Psoas muscle (tissue), 8 donors: ENCODE results near the gene CORO1C. TPM values are rescaled to one million over a fixed set of nuclear protein-coding genes. Genes with fewer than 3 reads are reported as not detected.
A peak's percentile ranks its signal among the peaks of the same experiment; 100 is the strongest.

Experiments
- ATAC-seq, 4 donors: fragments of 200-7000 bp; cut with Tn5 transposase; one replicate each; pipeline ENCODE4 v1.9.1; 2020; ENCODE audit warnings: moderate library complexity in 3 of 4, mild to moderate bottlenecking in 2 of 4
- DNase-seq, 2 donors: peaks; one replicate each; pipeline ENCODE4 v3.0.0-alpha.2; 2020
- H3K27ac ChIP-seq: fragments of 200-600 bp; one replicate; pipeline ENCODE4 v1.8.0; 2022
- H3K27me3 ChIP-seq, 3 donors: fragments of 200-600 bp in 1 of 3; one replicate each; pipeline versions ENCODE4 v1.6.1 to v1.8.0; 2013 to 2022; ENCODE audit warnings: low read length in 2 of 3, mild to moderate bottlenecking in 2 of 3, moderate library complexity in 1 of 3; ENCODE audit not compliant: insufficient read depth in 3 of 3
- H3K36me3 ChIP-seq, 2 donors: fragments of 200-600 bp in 1 of 2; one replicate each; pipeline versions ENCODE4 v1.6.1 to v1.8.0; 2013 to 2022; ENCODE audit warnings: low read depth in 1 of 2, mild to moderate bottlenecking in 1 of 2, moderate library complexity in 1 of 2; ENCODE audit not compliant: insufficient read depth in 1 of 2
- H3K4me1 ChIP-seq: fragments of 200-600 bp; one replicate; pipeline ENCODE4 v1.8.0; 2022
- H3K4me3 ChIP-seq: fragments of 200-600 bp; one replicate; pipeline ENCODE4 v1.8.0; 2022; ENCODE audit warnings: mild to moderate bottlenecking
- H3K9me3 ChIP-seq: fragments of 200-600 bp; one replicate; pipeline ENCODE4 v1.8.0; 2022
- WGBS, 3 donors: extraction: QIAGEN DNeasy Blood & Tissue Kit; methylation state at CpG; one replicate each; pipeline versions ENCODE4 v1.1.6 to v1.1.7; 2013; 5-methylcytosine and 5-hydroxymethylcytosine counted together
- intact Hi-C, 2 donors: fragments of 100-400 bp; cut with DNase I; formaldehyde crosslinking; loops; one replicate each; pipeline versions ENCODE4 v1.11.0 to v1.14.2; 2022
- polyA plus RNA-seq, 3 donors: library from polyadenylated mRNA; stranded (reverse); fragments of 200-250 nt; gene quantifications; one replicate each; pipeline ENCODE4 v1.2.3, GENCODE V29; 2013
- total RNA-seq, 4 donors: library from RNA; stranded (reverse); fragmentation: NEBNext Ultra II Directional in 2 of 4; extraction: Animal tissue kit (Norgen Biotek cat#: 25700) in 2 of 4; gene quantifications; one replicate each; pipeline versions ENCODE4 v1.2.1 to v1.2.4, GENCODE V29; 2021 to 2023
- TF ChIP-seq, protein P1 (sequence below): fragments of 200-600 bp; IDR thresholded peaks from one replicate; pipeline ENCODE4 v1.8.0; 2022; ENCODE audit warnings: antibody characterized with exemption
- donor health status: healthy with polysubstance abuse.
- donor health status: DM: no; HTN: no; CAD: no; lungs with moderate emphysema.
- donor health status: Bipolar disorder and iron deficiency.
- donor health status: healthy.
- donor health status: DM: yes; HTN: yes; CAD: no.
- donor health status: DM: no; HTN: no; CAD: no.
- donor health status: DM: no; HTN: no; CAD: no.
- donor health status: DM: yes; HTN: yes; CAD: no.

The CORO1C gene
- total and polyA plus RNA-seq, 7 donors, result 16.9 to 67.1 (median 40.5) TPM

GRCh38 chr12:108637222-108637971 is 93.9 kb downstream of the CORO1C start:
- WGBS, 3 donors, result 47 to 53% (median 53%) methylated on average over 7 of the region's 7 CpGs

DNA sequence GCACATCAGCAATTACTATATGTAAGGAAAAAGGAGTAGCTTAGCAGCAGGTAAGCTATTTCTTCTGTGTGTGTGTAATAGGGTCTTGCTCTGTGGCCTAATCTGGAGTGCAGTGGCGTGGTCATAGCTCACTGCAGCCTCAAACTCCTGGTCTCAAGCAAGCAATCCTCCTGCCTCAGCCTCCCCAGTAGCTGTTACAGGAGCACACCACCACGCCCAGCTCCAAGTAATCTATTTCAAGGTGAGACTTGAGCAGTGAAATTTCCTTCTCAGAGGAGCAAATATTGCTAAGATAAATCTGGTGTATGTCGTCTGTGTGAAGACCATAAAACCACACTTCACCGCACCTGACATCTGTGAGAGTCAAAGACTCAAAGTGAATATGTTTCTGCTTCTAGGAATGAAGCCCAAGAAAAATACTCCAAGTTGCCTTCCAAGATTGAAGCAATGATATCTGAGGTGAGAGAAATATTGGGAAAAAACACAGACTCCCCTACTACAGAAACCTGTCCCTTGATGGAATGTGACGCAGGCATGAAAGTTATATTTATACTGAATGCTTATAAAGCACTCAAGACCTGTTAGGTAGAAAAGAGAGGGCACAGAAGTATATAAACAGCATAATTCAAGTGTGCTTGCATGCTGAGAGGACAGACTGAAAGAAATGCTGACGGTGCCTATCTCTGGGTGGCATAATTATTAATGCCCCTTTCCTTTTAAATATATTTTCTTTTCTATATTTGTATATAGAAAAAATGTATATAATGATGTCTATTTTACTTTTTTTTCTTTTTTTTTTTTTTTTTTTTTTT is 95.1 kb downstream of the CORO1C start:
- 88 to 90% (median 90%) methylated on average over 6 of the region's 6 CpGs for WGBS, 3 donors
- Histone ChIP-seq H3K4me1 (peaks cover 11% of the 10 kb centered on the region), H3K27me3 (peaks cover 0 to 6% (median 0%) of the 10 kb centered on the region in 3 donors), H3K27ac (no peak overlapping the region), H3K4me3 (no peak overlapping the region), H3K36me3 (no peaks in the 10 kb centered on the region), H3K9me3 (no peaks in the 10 kb centered on the region)
- TF ChIP-seq, protein P1, sequence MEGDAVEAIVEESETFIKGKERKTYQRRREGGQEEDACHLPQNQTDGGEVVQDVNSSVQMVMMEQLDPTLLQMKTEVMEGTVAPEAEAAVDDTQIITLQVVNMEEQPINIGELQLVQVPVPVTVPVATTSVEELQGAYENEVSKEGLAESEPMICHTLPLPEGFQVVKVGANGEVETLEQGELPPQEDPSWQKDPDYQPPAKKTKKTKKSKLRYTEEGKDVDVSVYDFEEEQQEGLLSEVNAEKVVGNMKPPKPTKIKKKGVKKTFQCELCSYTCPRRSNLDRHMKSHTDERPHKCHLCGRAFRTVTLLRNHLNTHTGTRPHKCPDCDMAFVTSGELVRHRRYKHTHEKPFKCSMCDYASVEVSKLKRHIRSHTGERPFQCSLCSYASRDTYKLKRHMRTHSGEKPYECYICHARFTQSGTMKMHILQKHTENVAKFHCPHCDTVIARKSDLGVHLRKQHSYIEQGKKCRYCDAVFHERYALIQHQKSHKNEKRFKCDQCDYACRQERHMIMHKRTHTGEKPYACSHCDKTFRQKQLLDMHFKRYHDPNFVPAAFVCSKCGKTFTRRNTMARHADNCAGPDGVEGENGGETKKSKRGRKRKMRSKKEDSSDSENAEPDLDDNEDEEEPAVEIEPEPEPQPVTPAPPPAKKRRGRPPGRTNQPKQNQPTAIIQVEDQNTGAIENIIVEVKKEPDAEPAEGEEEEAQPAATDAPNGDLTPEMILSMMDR, result no peak
- ATAC-seq, result no peak
- no peak for DNase-seq
- intact Hi-C loops, result no loop called here

More at GRCh38 chr12:108637222-108637971, 93.9 kb downstream of the CORO1C start:
- no peak overlapping the region for H3K4me3 ChIP-seq
- no peak overlapping the region for H3K27ac ChIP-seq
- TF ChIP-seq, protein P1, result no peak
- peaks cover 17% of the 10 kb centered on the region for H3K4me1 ChIP-seq
- no peak for DNase-seq
- ATAC-seq, result no peak
- intact Hi-C loops, result no loop called here
- H3K27me3 ChIP-seq, result peaks cover 0 to 6% (median 0%) of the 10 kb centered on the region in 3 donors
- H3K36me3 ChIP-seq, result no peaks in the 10 kb centered on the region
- no peaks in the 10 kb centered on the region for H3K9me3 ChIP-seq

- Histone ChIP-seq H3K27me3 (peaks cover 0 to 6% (median 0%) of the 10 kb centered on the region in 3 donors), H3K36me3 (no peaks in the 10 kb centered on the region), H3K27ac (peak overlapping the region; percentile 23), H3K9me3 (no peaks in the 10 kb centered on the region), H3K4me3 (no peak overlapping the region), H3K4me1 (peaks cover 10% of the 10 kb centered on the region)
- no peak for DNase-seq
- intact Hi-C loops, result no loop called here
- TF ChIP-seq, protein P1, result no peak
- ATAC-seq, result no peak
- WGBS, 3 donors, result 43 to 52% (median 47%) methylated on average over 15 of the region's 15 CpGs
Observed at GRCh38 chr12:108635201-108635996, 95.9 kb downstream of the CORO1C start.

DNA sequence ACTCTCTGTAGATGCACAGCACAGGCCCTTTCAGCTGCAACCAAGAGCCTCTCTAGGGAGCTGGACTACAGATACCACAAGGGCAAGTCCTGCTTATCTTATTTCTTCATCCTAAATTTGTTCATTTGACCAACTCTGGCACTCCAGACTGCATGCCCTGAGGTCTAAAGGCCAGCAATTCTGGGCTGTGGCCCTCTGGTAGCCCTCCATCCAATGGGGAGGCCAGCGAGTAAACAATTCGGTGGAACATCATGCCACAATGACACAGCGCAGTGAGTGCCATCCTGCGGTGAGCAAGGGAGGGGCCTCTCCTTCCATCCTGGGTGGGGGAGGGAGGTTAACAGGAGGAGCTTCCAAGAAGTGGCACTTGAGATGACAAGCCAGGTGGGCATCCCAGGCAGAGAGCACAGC is 97.0 kb downstream of the CORO1C start:
- intact Hi-C loops, result no loop called here
- H3K9me3 ChIP-seq, result no peaks in the 10 kb centered on the region
- peak; percentile 32 to 74 (median 62) for ATAC-seq
- TF ChIP-seq, protein P1, result no peak
- H3K36me3 ChIP-seq, result no peaks in the 10 kb centered on the region
- DNase-seq, result no peak
- peaks cover 0 to 6% (median 0%) of the 10 kb centered on the region in 3 donors for H3K27me3 ChIP-seq
- H3K4me1 ChIP-seq, result peaks cover 10% of the 10 kb centered on the region
- H3K4me3 ChIP-seq, result no peak overlapping the region
- 49 to 64% (median 54%) methylated on average over 4 of the region's 4 CpGs for WGBS, 3 donors
- peak overlapping the region; percentile 3 for H3K27ac ChIP-seq
